Heart right ventricle (tissue), 16 donors: ENCODE measurements around the gene CAGE1. TPM values are rescaled to one million over a fixed set of nuclear protein-coding genes. Genes with fewer than 3 reads are reported as not detected.

Experiments
- ATAC-seq, 8 donors: fragments of 200-7000 bp; cut with Tn5 transposase; one replicate each; pipeline ENCODE4 v1.9.1; 2020; ENCODE audit warnings: mild to moderate bottlenecking in 8 of 8, moderate library complexity in 8 of 8, moderate number of reproducible peaks in 1 of 8
- DNase-seq, 2 donors: peaks; one replicate each; pipeline ENCODE4 v3.0.0-alpha.2; 2020
- H3K27ac ChIP-seq, 10 donors: fragments of 200-600 bp; sonication (generic) in 2 of 10; one replicate each; pipeline versions ENCODE4 v1.5.0 to v1.8.0; 2020 to 2022; ENCODE audit warnings: mild to moderate bottlenecking in 3 of 10
- H3K27me3 ChIP-seq, 7 donors: fragments of 200-600 bp; one replicate each; pipeline ENCODE4 v1.8.0; 2021 to 2022; ENCODE audit warnings: mild to moderate bottlenecking in 2 of 7
- H3K36me3 ChIP-seq, 9 donors: fragments of 200-600 bp; sonication (generic) in 1 of 9; one replicate each; pipeline versions ENCODE4 v1.5.0 to v1.8.0; 2020 to 2022; ENCODE audit warnings: mild to moderate bottlenecking in 2 of 9
- H3K4me1 ChIP-seq, 9 donors: fragments of 200-600 bp; sonication (generic) in 1 of 9; one replicate each; pipeline versions ENCODE4 v1.5.0 to v1.8.0; 2020 to 2022; ENCODE audit warnings: mild to moderate bottlenecking in 4 of 9
- H3K4me3 ChIP-seq, 10 donors: fragments of 200-600 bp; sonication (generic) in 2 of 10; one replicate each; pipeline versions ENCODE4 v1.5.0 to v1.8.0; 2020 to 2022; ENCODE audit warnings: mild to moderate bottlenecking in 7 of 10, moderate library complexity in 2 of 10
- H3K9me3 ChIP-seq, 11 donors: fragments of 200-600 bp in 10 of 11; sonication (generic) in 2 of 11; one replicate each; pipeline versions ENCODE4 v1.5.0 to v1.8.0; 2013 to 2022; ENCODE audit warnings: mild to moderate bottlenecking in 2 of 11, control low read depth in 1 of 11, moderate library complexity in 1 of 11
- CTCF ChIP-seq, 9 donors: fragments of 200-600 bp; sonication (generic) in 2 of 9; IDR thresholded peaks; one replicate each; pipeline versions ENCODE4 v1.5.0 to v1.8.0; 2021 to 2022; ENCODE audit warnings: antibody characterized with exemption in 9 of 9, mild to moderate bottlenecking in 5 of 9, moderate library complexity in 1 of 9
- WGBS, 2 donors: extraction: QIAGEN DNeasy Blood & Tissue Kit; methylation state at CpG; one replicate each; pipeline ENCODE4 v1.1.7; 2013; ENCODE audit warnings: inconsistent platforms in 1 of 2; 5-methylcytosine and 5-hydroxymethylcytosine counted together
- intact Hi-C, 10 donors: fragments of 100-400 bp; cut with DNase I; formaldehyde crosslinking; loops; one replicate each; pipeline versions ENCODE4 v1.11.1 to v1.14.2; 2022
- polyA plus RNA-seq, 2 donors: library from polyadenylated mRNA; stranded (reverse); fragments of 200-250 nt; gene quantifications; one replicate each; pipeline ENCODE4 v1.2.3, GENCODE V29; 2013
- total RNA-seq, 10 donors: library from RNA; stranded (reverse); fragmentation: NEBNext Ultra II Directional in 3 of 10; extraction: Animal tissue kit (Norgen Biotek cat#: 25700) in 3 of 10; gene quantifications; one replicate each; pipeline versions ENCODE4 v1.2.1 to v1.2.4, GENCODE V29; 2021 to 2023
- donor health status: Arrhythmogenic right ventricular cardiomyopathy.
- donor health status: ischemic (EF 13 %, LVEDD 7.1; RV severe dilation, severe dysfunction).
- donor health status: healthy with polysubstance abuse.
- donor health status: DM: no; HTN: yes; CAD: no.
- donor health status: DM: no; HTN: no; CAD: no.
- donor health status: ischemic (EF 25% LVEDD 6.9; RV normal size, moderate dysfunction).
- donor health status: ischemic (EF 25% LVEDD 5.7; RV mildly dilated, moderate dysfunction).
- donor health status: healthy.
- donor health status: DM: yes; HTN: yes; CAD: no.
- donor health status: Ischemic cardiomyopathy.
- donor health status: ischemic (EF 35%, LVEDD 5.7; RV mildly dilated, moderate dysfunction).
- donor health status: nonischemic (EF 11% LVEDD 7.7; RV severe dilation, severe dysfunction).
- donor health status: DM: yes; HTN: yes; CAD: no.
- donor health status: PGD.
- donor health status: ischemic (EF 29% LVEDD 5.4; RV normal size, mild dysfunction).
- donor health status: nonischemic (EF 23%, LVEDD 6.1; RV moderate dilation, normal function).

CAGE1 gene
- total and polyA plus RNA-seq, 12 donors = 0.08 to 0.32 TPM; not detected in 10

GRCh38 chr6:7292596-7293255 is 96.8 kb downstream of the CAGE1 start:
- Histone ChIP-seq H3K4me3 (no peak overlapping the region), H3K4me1 (peaks cover 0 to 11% (median 0%) of the 10 kb centered on the region in 9 donors), H3K9me3 (no peaks in the 10 kb centered on the region), H3K36me3 (peaks cover 0 to 100% (median 47%) of the 10 kb centered on the region in 9 donors), H3K27me3 (no peaks in the 10 kb centered on the region), H3K27ac (peak overlapping the region in 6 of 10 donors; percentile 28 to 53 (median 42))
- ATAC-seq = peak in 4 of 8 donors; percentile 48 to 91 (median 64)
- intact Hi-C loops = loop anchor here in 1 of 10 donors (10.0 kb wide), 1 partner anchor 112 kb away; no protein-coding TSS in a partner anchor
- whole genome bisulfite sequencing, 2 donors = 71 to 73% methylated on average over 6 of the region's 6 CpGs
- no peak for DNase-seq
- no peak for TF ChIP-seq CTCF (IDR thresholded peaks at IDR 0.05)

- H3K27ac ChIP-seq = no peak overlapping the region
- H3K36me3 ChIP-seq = peaks cover 0 to 100% (median 35%) of the 10 kb centered on the region in 9 donors
- H3K27me3 ChIP-seq = no peaks in the 10 kb centered on the region
- no peak overlapping the region for H3K4me3 ChIP-seq
- no peaks in the 10 kb centered on the region for H3K9me3 ChIP-seq
- DNase-seq (no peak), ATAC-seq (no peak)
- 90 to 98% methylated on average over 1 of the region's 1 CpG for WGBS, 2 donors
- intact Hi-C loops = loop anchor here in 1 of 10 donors (10.0 kb wide), 1 partner anchor 115 kb away; no protein-coding TSS in a partner anchor
- TF ChIP-seq CTCF (IDR thresholded peaks at IDR 0.05) = no peak
- peaks cover 0 to 11% (median 0%) of the 10 kb centered on the region in 9 donors for H3K4me1 ChIP-seq
These were observed 99.5 kb downstream of the CAGE1 start for GRCh38 chr6:7290079-7290478.

- WGBS, 2 donors = 95 to 96% methylated on average over 6 of the region's 6 CpGs
- H3K4me3 ChIP-seq = no peak overlapping the region
- no peak for TF ChIP-seq CTCF (IDR thresholded peaks at IDR 0.05)
- no peak overlapping the region for H3K27ac ChIP-seq
- no peaks in the 10 kb centered on the region for H3K9me3 ChIP-seq
- intact Hi-C loops = loop anchor here in 1 of 10 donors (10.0 kb wide), 1 partner anchor 329 kb away; no protein-coding TSS in a partner anchor
- no peaks in the 10 kb centered on the region for H3K27me3 ChIP-seq
- H3K4me1 ChIP-seq = peaks cover 0 to 12% (median 0%) of the 10 kb centered on the region in 9 donors
- DNase-seq (no peak), ATAC-seq (no peak)
- H3K36me3 ChIP-seq = peaks cover 0 to 72% (median 30%) of the 10 kb centered on the region in 9 donors
These were observed 104.1 kb downstream of the CAGE1 start for GRCh38 chr6:7285416-7285815.

- no peak overlapping the region for H3K27ac ChIP-seq
- no peak overlapping the region for H3K4me3 ChIP-seq
- 71 to 78% methylated on average over 2 of the region's 2 CpGs for WGBS, 2 donors
- ATAC-seq (no peak), DNase-seq (no peak)
- no peak for TF ChIP-seq CTCF (IDR thresholded peaks at IDR 0.05)
- no peaks in the 10 kb centered on the region for H3K27me3 ChIP-seq
- H3K9me3 ChIP-seq = no peaks in the 10 kb centered on the region
- peaks cover 0 to 15% (median 0%) of the 10 kb centered on the region in 9 donors for H3K4me1 ChIP-seq
- intact Hi-C loops = loop anchor here in 2 of 10 donors (5.0 to 10.0 kb wide), 2 partner anchors 329 to 331 kb away; no protein-coding TSS in a partner anchor
- H3K36me3 ChIP-seq = peaks cover 0 to 54% (median 18%) of the 10 kb centered on the region in 9 donors
These were observed 105.9 kb downstream of the CAGE1 start for GRCh38 chr6:7283676-7284075.
